A673 (cell line): ENCODE measurements around the gene BTC.

Experiments
- EZH2 ChIP-seq: fragments of 200-600 bp; sonication (generic); IDR thresholded peaks from 2 replicates; pipeline ENCODE4 v1.6.1; 2017; ENCODE audit warnings: borderline replicate concordance, low read depth, mild to moderate bottlenecking, mixed read lengths, antibody characterized with exemption, low read length; ENCODE audit not compliant: poor library complexity, severe bottlenecking
- TF ChIP-seq, protein P1 (sequence below): fragments of 300-800, 200-600 bp; sonication (generic); conservative IDR thresholded peaks from 2 replicates; pipeline ENCODE4 v1.5.1; 2017; ENCODE audit warnings: low read depth, mild to moderate bottlenecking, antibody characterized with exemption, low read length, moderate library complexity, mixed read lengths

DNA sequence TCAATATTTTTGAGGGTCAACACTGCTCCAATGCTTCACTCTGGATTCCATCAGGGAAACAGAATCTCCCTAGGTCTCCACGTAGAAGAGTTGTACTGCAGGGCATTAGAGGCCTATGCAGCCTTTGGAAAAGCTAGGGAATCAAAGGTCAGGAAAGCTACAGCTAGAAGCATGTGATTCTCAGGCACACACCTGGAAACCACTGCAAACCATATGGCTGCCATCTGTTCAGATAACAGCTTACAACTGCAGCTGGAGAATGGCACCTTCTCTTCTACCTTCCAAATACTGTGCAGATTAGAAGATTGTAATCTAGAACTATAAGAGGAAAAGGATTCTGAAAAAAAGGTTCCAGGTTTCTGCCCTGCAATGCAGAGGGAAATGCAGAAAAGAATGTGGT lies 60.6 kb downstream of the BTC start:
- TF ChIP-seq, protein P1, sequence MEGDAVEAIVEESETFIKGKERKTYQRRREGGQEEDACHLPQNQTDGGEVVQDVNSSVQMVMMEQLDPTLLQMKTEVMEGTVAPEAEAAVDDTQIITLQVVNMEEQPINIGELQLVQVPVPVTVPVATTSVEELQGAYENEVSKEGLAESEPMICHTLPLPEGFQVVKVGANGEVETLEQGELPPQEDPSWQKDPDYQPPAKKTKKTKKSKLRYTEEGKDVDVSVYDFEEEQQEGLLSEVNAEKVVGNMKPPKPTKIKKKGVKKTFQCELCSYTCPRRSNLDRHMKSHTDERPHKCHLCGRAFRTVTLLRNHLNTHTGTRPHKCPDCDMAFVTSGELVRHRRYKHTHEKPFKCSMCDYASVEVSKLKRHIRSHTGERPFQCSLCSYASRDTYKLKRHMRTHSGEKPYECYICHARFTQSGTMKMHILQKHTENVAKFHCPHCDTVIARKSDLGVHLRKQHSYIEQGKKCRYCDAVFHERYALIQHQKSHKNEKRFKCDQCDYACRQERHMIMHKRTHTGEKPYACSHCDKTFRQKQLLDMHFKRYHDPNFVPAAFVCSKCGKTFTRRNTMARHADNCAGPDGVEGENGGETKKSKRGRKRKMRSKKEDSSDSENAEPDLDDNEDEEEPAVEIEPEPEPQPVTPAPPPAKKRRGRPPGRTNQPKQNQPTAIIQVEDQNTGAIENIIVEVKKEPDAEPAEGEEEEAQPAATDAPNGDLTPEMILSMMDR: no peak
- TF ChIP-seq EZH2: no peak
